GM21447 (cell line): ENCODE data around the gene LMAN2.
"Not testable (repeated sequence)": the region's sequence is repeated elsewhere in the genome, so short reads cannot be mapped to it uniquely, and the experiment has no call there.

Source experiments
- ATAC-seq: cut with Tn5 transposase; IDR thresholded peaks from one replicate; pipeline ENCODE4 v1.9.1; 2021; ENCODE audit not compliant: unreplicated experiment

The LMAN2 gene

GRCh38 chr5:177365845-177366527 is 14.5 kb upstream of the LMAN2 start:
- ATAC-seq = no peak

DNA sequence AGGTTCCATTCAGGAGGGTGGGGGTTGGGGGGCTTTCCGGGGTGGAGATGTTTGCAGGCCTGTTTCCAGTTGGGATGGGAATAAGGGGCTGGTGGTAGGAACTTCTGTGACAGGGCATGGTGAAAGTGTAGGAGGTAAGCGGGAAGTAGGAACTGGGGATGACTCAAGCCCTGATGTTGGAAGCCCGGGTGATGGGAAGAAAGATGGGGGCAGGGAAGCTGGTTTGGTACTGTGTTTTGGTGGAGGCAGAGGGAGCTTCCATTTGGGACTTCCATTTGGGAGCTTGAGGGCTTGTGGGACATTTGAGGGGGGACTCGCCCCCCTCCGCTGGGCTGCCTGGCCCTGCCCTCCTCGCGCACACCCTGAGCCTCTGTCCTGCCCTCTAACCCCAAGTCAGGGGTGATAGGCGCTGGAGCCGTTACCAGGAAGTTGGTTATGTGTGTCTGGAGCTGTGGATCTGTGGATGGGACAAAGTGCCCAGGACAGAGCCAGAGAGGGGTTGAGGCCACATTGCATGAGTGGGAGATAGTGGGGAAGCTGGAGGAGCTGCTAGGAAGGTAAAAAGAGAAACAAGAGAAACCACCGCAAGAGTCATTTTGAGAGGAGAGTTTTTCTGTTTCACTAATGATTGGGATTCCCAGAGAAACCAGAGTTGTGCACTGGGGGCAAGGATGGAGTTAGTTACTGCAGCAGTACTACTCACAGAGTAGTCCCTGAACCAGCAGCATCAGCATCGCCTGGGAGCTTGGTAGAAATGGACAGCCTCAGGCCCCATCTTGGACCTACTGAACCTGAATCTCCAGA is 12.9 kb upstream of the LMAN2 start:
- ATAC-seq = no peak

- no peak for ATAC-seq
Measured at GRCh38 chr5:177363565-177363964, 12.1 kb upstream of the LMAN2 start.

GRCh38 chr5:177362610-177363507 is 11.4 kb upstream of the LMAN2 start:
- no peak for ATAC-seq

- ATAC-seq = no peak
Measured at GRCh38 chr5:177362292-177362609, 10.8 kb upstream of the LMAN2 start.

DNA sequence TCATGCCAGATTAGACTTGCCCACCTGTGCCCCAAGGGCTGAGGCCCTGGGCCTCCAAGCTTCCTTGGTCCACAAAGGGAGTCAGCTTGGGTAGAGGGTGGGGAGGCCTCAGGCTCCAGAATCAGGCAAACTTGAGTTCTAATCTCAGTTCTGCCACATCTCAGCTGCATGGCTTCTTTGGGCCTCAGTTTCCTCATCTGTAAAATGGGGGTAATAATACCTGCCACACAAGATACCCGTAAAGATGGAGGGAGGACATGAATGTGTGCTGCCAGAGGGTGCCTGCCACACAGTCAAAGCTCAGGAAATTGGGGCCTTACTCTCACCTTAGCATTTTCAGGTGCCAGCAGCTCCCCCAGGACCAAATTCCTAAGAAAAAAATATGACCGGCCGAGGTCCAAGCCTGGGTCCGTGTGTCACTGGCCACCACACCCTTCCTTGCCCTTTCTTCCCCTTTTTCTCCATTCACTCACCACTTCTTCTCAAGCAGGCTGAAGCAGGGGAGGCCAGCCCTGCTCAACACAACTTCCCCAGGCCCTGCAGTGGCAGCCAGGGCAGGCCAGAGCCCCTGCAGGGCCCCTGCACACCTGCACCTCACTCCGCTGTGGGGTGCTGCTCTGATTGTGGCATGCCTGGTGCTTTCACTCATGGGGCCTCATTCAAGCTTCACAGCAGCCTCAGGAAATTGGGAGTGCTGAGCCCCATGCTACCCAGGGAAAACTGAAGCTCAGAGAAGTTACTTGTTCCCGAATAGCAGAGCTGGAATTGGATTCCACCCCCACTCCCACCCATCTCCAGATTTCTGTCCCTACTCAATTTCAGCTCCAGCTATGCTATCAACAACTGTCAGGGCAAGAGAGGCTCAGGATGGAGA is 10.2 kb upstream of the LMAN2 start:
- no peak for ATAC-seq

- not testable (repeated sequence) for ATAC-seq
Measured at GRCh38 chr5:177360740-177361139, 9.3 kb upstream of the LMAN2 start.

DNA sequence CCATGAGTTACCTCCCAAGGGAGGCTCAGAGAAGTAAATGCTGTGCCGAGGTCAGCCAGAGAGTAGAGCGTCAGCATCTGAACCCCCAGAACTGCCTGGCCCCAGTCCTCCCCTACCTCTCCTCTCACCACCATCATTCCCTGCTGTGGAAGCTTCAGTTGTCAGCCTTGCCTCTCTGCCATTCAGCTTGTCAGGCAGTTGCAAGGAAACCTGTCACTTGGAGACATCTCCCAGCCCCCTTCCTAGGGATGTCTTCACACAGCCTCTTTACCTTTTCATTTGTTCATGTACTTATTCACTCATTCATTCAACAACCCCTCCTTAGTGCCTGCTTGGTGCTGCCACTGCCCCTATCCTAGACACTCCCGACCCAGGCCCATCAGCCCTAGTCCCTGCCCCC is 8.4 kb upstream of the LMAN2 start:
- no peak for ATAC-seq

DNA sequence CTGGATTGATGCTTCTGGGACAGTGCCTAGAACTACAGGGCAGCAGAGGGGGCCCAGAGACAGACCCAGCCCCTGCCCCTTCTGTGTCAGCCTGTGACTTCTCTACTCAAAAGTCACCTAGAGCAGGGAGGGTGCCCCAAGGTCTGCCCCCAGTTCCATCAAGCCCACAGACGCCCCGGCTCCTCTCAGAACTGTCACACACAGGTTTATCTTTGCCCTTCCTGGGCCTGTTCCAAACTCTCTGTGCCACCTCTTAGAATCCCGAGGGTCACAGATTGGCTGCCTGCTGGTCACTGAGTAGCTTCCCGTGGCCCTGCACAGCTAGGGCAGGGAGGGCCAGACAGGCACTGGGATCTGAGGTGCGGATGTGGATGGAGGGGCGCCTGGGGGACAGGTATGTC is 8.0 kb upstream of the LMAN2 start:
- ATAC-seq = no peak

- peak; percentile 3 for ATAC-seq
Measured at GRCh38 chr5:177358370-177358819, 6.9 kb upstream of the LMAN2 start.

- peak; percentile 92 for ATAC-seq
Measured at GRCh38 chr5:177357459-177358351, 6.2 kb upstream of the LMAN2 start, which contains the start of gene RGS14. Gene RGS14, plus strand, starts transcription at chr5:177357924. Its CDS starts 101 bp downstream, at chr5:177358025.

DNA sequence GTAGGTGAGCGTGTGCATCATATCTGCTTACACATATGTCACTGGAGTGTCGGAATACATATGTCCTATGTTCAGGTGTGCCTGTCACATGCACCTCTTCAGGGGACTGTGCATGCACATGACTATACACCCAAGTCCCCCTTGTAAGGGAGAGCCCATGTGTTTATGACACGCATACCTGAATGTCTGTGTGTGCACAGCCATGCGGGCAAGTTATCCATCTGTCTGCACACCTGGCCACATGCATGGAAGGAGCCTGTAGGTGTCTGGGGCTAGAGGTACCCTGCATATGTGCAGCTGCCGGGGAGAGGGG is 5.6 kb upstream of the LMAN2 start:
- no peak for ATAC-seq

- ATAC-seq = no peak
Measured at GRCh38 chr5:177356746-177357145, 5.3 kb upstream of the LMAN2 start.

DNA sequence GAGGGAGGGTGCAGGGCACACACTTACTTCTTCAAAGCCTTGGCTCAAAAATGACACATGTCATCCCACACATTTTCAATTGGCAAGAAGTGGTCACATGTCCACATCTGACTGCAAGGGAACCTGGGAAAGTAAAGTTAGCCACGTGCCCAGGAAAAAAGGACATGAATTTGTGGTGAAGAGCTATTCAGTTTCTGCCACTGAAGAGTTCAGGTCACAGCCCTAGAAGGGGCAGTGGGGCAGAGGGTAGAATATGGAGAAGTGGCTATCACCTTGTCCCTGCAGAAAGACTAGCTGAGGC is 4.3 kb upstream of the LMAN2 start:
- ATAC-seq = no peak

GRCh38 chr5:177355162-177355867 is 3.8 kb upstream of the LMAN2 start:
- ATAC-seq = no peak

- ATAC-seq = no peak
Measured at GRCh38 chr5:177354711-177355110, 3.2 kb upstream of the LMAN2 start.

DNA sequence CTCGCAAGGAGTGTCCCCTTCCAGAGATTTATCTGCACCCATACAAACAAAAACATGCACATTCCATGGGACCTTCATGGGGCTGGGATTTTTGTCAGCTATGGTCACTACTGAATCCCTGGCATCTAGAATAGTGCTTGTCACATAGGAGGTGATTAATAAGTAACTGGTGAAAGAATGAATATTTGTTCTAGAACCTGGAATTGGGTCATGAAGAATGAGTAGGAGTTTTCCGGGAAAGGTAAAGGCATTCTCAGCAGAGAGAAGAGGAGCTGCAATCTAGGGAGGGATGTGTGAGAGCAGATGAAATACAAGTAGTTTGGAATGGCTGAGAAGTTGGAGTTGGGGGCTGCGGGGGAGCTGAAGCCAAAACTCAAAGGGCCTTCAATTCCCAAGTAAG is 2.8 kb upstream of the LMAN2 start:
- no peak for ATAC-seq

DNA sequence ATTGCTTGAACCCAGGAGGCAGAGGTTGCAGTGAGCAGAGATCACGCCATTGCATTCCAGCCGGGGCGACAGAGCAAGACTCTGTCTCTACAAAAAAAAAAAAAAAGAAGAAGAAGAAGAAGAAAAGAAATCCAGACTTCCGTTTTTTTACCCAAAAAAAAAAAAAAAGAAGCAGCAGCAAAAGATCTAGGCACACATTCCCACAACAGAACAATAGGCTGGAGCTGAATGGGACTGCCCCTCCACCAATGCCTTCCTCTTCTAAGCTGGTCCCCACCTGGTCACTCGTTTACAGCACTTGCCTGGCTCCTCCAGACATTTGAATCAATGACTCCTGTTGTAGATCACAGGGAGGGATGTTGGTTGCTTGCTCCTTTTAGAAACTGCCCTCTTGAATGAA is 1.6 kb upstream of the LMAN2 start:
- ATAC-seq = no peak

- ATAC-seq = no peak
Measured at GRCh38 chr5:177350776-177351391, 584 bp downstream of the LMAN2 start.
